Ectodermal cell (in vitro differentiated cells): ENCODE data around the gene RAD23A.

Source experiments
- H3K27ac ChIP-seq: 2 replicates; pipeline ENCODE4 v1.7.0; 2013; ENCODE audit warnings: mild to moderate bottlenecking, low read depth, low read length; ENCODE audit not compliant: insufficient read depth, poor library complexity, severe bottlenecking
- H3K27me3 ChIP-seq: 2 replicates; pipeline ENCODE4 v1.7.0; 2013; ENCODE audit warnings: mild to moderate bottlenecking, low read length; ENCODE audit not compliant: insufficient read depth, control insufficient read depth, poor library complexity, severe bottlenecking
- H3K36me3 ChIP-seq: one replicate; pipeline ENCODE4 v1.7.0; 2013; ENCODE audit warnings: low read length; ENCODE audit not compliant: control insufficient read depth, insufficient read depth
- H3K4me1 ChIP-seq: one replicate; pipeline ENCODE4 v1.7.0; 2013; ENCODE audit warnings: low read length; ENCODE audit not compliant: control insufficient read depth, insufficient read depth
- H3K4me3 ChIP-seq: 2 replicates; pipeline ENCODE4 v1.7.0; 2013; ENCODE audit warnings: low read depth, low read length, control low read depth; ENCODE audit not compliant: insufficient read depth
- H3K9me3 ChIP-seq: 2 replicates; pipeline ENCODE4 v1.7.0; 2013; ENCODE audit warnings: mild to moderate bottlenecking, low read length, moderate library complexity; ENCODE audit not compliant: control insufficient read depth
- WGBS, 2 experiments: methylation state at CpG; one replicate each; pipeline ENCODE4 v1.1.7; 2013; ENCODE audit warnings: missing lambda C conversion rate in 2 of 2; 5-methylcytosine and 5-hydroxymethylcytosine counted together

The RAD23A gene

DNA sequence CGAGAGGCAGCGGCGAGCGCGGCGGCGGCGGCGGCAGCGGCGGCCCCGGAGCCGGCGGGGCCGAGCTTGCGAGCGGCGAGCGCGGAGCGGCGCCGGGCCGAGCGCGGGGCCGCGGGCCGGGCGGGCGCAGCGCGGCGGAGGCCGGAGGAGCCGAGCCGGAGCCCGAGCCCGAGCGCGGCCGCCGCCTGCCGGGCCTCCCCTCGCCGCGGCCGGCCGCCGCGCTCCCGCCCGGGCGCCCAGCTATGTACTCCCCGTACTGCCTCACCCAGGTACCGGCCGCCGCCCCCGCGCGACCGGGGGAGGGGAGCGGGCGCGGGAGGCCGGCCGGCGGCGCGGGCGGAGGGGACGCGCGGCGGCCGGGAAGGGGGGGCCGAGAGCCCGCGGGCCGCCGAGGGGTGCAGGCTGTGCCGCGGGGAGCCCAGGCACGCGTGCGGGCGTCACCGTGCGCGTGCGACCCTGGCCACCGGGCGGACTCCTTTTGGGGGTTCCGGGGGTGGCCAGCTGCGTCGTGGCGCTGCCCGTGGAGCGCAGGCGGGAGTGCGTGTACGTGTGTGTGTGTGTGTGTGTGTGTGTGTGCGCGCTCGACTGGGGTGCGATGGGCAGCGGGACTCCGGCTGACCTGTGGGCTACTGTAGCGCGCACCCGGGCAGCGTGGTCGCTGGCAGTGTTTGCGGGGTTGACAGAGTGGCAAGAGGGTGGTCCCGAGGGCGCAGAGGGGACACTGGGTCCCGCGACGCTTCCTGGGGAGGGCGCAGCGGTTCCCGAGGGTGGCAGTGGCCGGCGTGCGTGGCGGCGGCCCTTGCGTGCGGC is 50.1 kb downstream of the RAD23A start:
- 2% methylated on average over 129 of the region's 129 CpGs for WGBS, 2 experiments
- Histone ChIP-seq H3K27ac (no peak overlapping the region), H3K9me3 (no peaks in the 10 kb centered on the region), H3K4me3 (no peak overlapping the region), H3K4me1 (no peaks in the 10 kb centered on the region), H3K36me3 (no peaks in the 10 kb centered on the region), H3K27me3 (peaks cover 95% of the 10 kb centered on the region)

DNA sequence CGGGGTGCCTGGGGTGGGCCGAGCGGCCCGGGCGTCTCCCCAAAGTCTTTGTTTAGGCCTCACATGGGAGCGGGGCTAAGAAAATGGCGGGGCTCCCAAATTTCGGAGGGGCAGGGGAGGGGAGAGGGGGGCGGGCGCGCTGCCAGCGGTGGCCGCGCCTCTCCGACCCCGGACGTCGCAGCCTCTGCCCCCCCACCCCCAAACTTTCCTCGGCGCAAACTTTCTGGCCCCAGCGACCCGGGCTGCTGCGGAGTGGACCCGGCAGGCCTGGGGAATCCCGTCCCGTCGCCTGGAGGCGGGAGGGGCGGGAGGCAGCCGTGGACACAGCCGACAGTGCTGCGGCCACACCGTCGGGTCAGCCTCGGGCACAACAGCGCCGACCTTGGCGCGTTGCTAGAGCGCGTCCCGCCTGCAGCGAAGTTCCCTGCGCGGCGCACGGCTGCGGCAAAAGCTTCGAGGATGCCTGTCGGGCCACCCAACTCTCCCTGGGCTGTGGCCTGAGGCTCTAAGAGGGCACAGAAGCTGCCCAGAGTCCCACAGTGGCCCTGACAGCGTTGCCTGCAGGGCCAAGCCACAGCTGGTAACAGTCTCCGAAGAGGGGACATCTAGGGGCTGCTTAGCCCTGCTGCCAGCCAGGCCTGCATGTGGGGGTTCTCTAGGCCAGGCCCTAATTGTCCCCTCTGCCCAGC is 50.9 kb downstream of the RAD23A start:
- Histone ChIP-seq H3K27ac (no peak overlapping the region), H3K27me3 (peaks cover 95% of the 10 kb centered on the region), H3K9me3 (no peaks in the 10 kb centered on the region), H3K36me3 (no peaks in the 10 kb centered on the region), H3K4me3 (no peak overlapping the region), H3K4me1 (no peaks in the 10 kb centered on the region)
- WGBS, 2 experiments = 7% methylated on average over 52 of the region's 52 CpGs

GRCh38 chr19:12997179-12997966 is 51.7 kb downstream of the RAD23A start:
- peaks cover 95% of the 10 kb centered on the region for H3K27me3 ChIP-seq
- H3K4me1 ChIP-seq = no peaks in the 10 kb centered on the region
- H3K4me3 ChIP-seq = no peak overlapping the region
- no peak overlapping the region for H3K27ac ChIP-seq
- no peaks in the 10 kb centered on the region for H3K36me3 ChIP-seq
- 92 to 93% methylated on average over 25 of the region's 25 CpGs for WGBS, 2 experiments
- no peaks in the 10 kb centered on the region for H3K9me3 ChIP-seq

DNA sequence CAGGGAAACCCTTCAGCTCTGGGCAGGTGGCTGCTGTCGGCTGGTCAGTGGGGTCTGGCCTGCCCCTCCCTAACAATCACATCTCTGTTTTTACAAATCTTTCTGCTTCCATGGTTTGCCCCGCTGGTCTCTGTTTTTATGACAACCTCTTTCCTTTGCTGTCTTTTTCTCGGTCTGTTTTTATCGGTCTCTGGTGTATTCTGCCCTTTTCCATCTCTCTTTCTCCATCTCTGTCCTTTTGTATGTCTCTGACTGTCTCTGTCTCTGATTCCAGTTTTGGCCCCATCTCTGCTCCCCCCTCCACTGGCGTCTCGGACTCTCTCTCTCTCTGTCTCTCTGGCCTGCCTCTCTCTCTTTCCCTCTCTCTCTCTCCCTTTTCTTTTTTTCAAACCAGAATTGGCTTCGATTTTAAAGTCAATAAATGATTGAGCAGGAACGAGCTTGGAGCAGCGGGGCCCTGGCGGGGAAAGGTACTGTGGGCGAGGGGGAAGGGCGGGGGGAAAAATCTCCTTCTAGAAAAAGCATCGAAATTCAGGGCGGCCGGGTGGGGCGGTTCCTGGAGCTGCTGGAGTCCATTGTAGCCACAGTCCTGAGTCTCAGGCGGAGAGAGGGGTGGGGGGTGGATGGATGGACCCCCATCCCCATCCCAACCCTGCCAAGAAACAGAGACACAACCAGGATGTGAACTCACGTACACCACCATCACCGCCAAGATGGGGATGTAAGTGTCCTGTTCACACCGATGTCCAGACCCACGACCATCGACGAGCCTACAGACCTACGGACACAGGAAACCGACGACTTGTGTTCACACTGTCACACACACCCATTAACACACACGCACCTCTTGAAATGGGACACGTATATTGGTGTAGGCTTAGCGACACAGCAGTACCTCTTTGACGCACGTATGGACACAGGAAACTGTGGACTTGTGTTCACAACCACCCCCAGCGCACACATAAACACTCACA is 52.6 kb downstream of the RAD23A start:
- H3K4me3 ChIP-seq = no peak overlapping the region
- H3K9me3 ChIP-seq = no peaks in the 10 kb centered on the region
- peaks cover 95% of the 10 kb centered on the region for H3K27me3 ChIP-seq
- H3K4me1 ChIP-seq = no peaks in the 10 kb centered on the region
- WGBS, 2 experiments = 75 to 82% methylated on average over 32 of the region's 32 CpGs
- H3K27ac ChIP-seq = no peak overlapping the region
- no peaks in the 10 kb centered on the region for H3K36me3 ChIP-seq

DNA sequence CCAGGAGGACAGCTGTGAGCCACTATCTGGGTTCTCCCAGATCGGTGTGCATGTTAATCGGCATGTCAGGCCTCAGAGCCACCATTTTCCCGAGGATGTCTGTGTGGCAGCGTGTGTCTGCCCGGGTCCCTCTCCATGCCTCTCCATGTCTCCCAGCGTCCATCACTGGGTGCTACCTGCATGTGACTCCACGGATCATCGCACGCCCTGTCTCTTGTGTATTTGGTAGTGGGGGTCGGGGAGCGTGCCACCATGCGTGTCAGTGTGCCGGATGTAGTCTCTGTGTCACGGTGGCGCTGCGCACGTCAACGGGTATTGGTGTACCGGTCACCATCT is 55.5 kb downstream of the RAD23A start:
- Histone ChIP-seq H3K4me1 (no peaks in the 10 kb centered on the region), H3K9me3 (no peaks in the 10 kb centered on the region), H3K27me3 (peaks cover 100% of the 10 kb centered on the region), H3K36me3 (no peaks in the 10 kb centered on the region), H3K27ac (no peak overlapping the region), H3K4me3 (no peak overlapping the region)
- WGBS, 2 experiments = 89% methylated on average over 19 of the region's 19 CpGs

DNA sequence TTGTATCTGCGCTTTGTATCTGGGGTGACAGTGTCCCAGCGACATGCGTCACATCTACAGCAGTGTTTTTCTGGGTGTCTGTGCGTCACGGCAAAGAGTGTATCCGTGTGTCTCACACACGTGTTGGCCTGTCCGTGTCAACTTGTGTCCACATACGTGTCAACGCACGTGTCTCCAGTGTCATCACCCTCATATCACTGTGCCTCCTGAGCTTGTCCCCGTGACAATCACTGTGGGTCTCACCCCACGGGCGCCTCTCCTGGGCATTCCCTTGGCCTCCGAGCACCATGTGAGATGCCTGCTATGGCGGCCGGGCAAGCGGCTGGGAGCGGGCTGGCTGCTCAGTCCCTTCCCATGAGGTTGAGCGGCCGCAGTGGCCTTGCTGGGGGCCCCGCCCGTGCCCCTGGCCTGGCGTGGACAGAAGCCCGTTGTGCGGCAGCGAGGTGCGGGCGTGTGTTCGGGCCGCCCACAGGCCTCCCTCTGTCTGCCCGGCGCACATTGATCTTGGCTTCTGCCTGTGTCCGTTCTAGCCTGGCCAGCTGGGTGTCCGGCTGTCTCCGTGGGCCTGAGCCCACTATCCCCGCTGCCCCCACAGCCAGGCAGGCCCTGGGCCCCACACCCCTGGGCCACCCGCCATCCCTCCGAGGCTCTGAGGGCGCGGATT is 56.0 kb downstream of the RAD23A start:
- H3K4me1 ChIP-seq = no peaks in the 10 kb centered on the region
- peaks cover 100% of the 10 kb centered on the region for H3K27me3 ChIP-seq

GRCh38 chr19:13002166-13002898 is 56.7 kb downstream of the RAD23A start:
- whole genome bisulfite sequencing, 2 experiments = 73 to 74% methylated on average over 29 of the region's 29 CpGs
- Histone ChIP-seq H3K9me3 (no peaks in the 10 kb centered on the region), H3K4me1 (no peaks in the 10 kb centered on the region), H3K4me3 (no peak overlapping the region), H3K36me3 (no peaks in the 10 kb centered on the region), H3K27ac (no peak overlapping the region), H3K27me3 (peaks cover 100% of the 10 kb centered on the region)

More for the DNA sequence above, 56.0 kb downstream of the RAD23A start:
- Histone ChIP-seq H3K36me3 (no peaks in the 10 kb centered on the region), H3K4me3 (no peak overlapping the region), H3K9me3 (no peaks in the 10 kb centered on the region), H3K27ac (no peak overlapping the region)
- WGBS, 2 experiments = 86 to 87% methylated on average over 41 of the region's 41 CpGs

DNA sequence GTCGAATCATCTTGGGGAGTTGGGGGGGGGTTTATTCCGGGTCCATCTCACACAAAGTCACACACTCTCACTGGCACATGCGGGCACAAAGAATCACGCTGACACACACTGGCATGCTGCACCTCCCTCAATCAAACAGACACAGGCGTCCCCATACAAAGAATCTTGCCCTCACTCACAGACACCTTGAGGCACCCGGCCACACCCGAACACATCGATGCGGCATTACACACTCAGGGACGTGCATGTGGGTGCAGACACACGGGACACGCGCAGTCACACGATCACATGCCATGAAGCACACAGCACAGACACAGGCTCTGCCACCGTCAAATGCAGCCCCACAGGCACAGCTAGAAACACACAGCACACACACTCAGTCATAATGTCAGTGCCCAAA is 57.4 kb downstream of the RAD23A start:
- Histone ChIP-seq H3K9me3 (no peaks in the 10 kb centered on the region), H3K4me3 (no peak overlapping the region), H3K4me1 (no peaks in the 10 kb centered on the region), H3K27me3 (peaks cover 100% of the 10 kb centered on the region), H3K36me3 (no peaks in the 10 kb centered on the region), H3K27ac (no peak overlapping the region)
- WGBS, 2 experiments = 85 to 89% methylated on average over 15 of the region's 15 CpGs
